Measurements from ENCODE around the gene ZNF570. TPM values are rescaled to one million over a fixed set of nuclear protein-coding genes. Genes with fewer than 3 reads are reported as not detected.

ZNF570 gene
- 2.7 and 3.8 TPM in 2 replicates for total RNA-seq

DNA sequence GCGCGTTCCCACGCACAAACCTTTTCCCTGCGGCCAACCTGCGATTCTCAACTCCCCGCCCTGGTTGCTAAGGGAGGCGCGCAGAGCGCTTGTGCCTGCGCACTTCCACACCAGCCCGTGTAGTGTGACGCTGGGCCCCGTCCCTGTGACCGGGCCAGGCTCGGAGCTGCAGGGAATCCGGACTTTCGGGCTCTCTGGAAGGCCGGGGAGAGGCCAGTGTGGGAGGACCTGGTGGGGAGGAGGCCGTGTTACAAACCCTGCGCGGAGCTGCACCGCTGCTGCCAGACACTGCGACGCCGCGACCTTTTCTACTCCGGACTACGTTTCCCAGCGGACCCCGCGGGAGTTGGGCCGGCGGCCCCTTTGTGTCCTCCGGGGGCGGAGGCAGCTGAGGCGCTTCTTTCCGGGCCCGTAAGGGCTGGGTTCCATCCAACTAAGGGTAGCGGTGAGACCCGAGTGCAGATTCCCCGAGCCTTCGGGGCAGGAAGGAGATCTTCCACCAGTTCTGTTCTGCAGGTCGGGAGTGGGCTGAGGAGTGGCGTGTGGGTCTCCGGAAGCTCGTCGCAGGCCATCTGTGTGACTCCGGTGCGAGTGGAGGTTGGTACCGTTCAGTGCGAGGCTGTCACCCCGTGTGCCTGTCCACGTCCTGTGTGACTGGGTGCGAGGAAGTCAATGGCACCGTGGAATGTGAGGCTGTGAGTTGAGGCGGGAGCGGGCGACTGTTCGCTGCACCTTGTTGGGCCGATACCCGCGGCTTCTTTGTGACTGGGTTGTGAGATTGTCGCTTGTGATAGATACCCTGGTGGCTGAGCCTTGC, at the start of gene ZNF570:
Gene ZNF570, plus strand, starts transcription at position 396 of the 817 bp plus-strand sequence. CDS start 999 bp downstream, outside the sequence.
- DNase-seq (ENCODE audit: low read depth) = peak; percentile 42
- TF ChIP-seq, protein P1, sequence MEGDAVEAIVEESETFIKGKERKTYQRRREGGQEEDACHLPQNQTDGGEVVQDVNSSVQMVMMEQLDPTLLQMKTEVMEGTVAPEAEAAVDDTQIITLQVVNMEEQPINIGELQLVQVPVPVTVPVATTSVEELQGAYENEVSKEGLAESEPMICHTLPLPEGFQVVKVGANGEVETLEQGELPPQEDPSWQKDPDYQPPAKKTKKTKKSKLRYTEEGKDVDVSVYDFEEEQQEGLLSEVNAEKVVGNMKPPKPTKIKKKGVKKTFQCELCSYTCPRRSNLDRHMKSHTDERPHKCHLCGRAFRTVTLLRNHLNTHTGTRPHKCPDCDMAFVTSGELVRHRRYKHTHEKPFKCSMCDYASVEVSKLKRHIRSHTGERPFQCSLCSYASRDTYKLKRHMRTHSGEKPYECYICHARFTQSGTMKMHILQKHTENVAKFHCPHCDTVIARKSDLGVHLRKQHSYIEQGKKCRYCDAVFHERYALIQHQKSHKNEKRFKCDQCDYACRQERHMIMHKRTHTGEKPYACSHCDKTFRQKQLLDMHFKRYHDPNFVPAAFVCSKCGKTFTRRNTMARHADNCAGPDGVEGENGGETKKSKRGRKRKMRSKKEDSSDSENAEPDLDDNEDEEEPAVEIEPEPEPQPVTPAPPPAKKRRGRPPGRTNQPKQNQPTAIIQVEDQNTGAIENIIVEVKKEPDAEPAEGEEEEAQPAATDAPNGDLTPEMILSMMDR (conservative IDR thresholded peaks at IDR 0.05; ENCODE audit: low read depth, low read length) = no peak

DNA sequence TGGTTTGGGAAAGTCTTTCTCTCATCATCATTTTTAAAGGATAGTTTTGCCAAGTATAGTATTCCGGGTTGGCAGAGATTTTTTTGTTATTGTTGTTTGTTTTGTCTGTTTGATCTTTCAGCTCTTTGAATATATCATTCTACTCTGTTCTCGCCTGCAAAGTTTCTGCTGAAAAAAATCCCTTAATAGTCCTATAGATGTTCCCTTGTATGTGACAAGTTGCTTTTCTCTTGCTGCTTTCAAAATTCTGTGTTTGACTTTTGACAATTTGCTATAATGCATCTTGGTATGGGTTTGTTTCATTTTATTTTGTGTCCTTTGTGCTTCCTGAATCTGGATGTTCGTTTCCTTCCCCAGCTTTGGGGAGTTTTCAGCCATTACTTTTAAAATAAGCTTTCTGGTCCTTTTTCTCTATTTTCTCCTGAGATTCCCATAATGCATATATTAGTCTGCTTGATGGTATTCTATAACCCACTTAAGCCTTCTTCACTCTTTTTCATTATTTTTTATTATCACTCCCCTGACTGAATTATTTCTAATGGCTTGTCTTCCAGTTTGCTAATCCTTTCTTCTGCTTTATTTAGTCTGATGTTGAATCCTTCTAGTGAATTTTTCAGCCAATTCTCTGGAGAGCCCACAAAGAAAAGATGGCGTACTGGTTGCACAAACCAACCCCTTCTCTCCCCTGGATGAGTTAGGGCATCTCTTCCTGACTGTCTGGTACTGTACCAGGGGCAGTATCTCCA, 16.5 kb upstream of the ZNF570 start:
- no peak for DNase-seq (ENCODE audit: low read depth)
- TF ChIP-seq, protein P1 (conservative IDR thresholded peaks at IDR 0.05; ENCODE audit: low read depth, low read length) = no peak
- no peak overlapping the region for H3K4me3 ChIP-seq (ENCODE audit: low read depth, low read length)

More for the DNA sequence above, at the start of gene ZNF570:
- H3K4me3 ChIP-seq (ENCODE audit: low read depth, low read length) = peak within 1 kb of the TSS; percentile 87

DNA sequence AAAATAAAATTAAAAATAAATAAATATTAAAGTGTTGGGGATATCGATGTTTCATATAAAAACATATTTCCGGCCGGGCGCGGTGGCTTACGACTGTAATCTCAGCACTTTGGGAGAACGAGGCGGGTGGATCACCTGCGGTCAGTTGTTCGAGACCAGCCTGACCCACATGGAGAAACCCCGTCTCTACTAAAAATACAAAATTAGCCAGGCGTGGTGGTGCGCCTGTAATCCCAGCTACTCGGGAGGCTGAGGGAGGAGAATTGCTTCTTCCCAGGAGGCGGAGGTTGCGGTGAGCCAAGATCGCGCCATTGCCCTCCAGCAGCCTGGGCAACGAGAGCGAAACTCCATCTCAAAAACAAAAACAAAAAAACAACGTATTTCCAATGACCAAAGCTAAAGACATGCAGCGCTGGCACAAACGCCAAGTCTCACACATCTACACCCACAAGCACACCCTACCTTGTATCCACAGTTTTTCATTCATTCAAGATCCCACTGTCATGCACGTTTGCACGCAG, 2.8 kb upstream of the ZNF570 start:
- no peak for DNase-seq (ENCODE audit: low read depth)
- TF ChIP-seq, protein P1 (conservative IDR thresholded peaks at IDR 0.05; ENCODE audit: low read depth, low read length) = no peak
- H3K4me3 ChIP-seq (ENCODE audit: low read depth, low read length) = peak overlapping the region; percentile 87

DNA sequence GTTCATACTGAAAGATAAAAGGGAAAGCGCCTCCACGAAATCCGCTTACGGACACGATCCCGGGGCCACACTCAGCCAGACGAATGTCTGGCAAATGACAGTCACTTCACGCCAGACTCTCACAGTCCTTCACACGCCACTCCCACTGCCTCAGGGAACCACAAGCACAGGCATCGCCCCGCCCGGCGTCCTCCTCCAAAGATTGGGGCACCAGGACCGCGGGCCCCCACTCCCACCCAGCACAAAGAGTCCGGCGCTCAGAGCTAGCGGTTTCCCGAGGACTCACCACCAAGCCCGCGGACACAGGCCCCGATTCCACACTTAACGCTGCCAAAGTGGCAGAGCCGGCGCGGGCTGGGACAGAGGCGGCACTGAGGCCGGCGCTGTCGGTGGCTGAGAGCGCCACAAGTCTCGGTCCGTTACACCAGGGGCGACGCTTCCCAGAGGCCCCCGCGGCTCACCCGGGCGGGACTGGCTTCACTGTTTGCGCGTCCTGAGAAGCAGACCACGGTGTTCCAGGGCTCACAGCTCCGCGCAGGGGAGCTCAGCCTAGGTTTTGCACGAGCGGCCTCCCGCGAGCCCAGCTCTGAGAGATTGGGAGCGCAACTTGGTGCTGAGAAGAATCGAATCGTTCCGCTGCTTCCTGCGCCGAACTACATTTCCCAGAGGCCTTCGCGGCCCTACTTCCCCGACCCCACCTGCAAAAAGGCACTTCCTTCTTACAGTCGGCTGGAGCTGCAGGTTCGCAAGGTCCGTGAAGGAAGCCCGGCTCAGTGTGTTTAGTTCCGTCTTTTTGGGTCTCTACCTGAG, 2.2 kb upstream of the ZNF570 start, which contains the start of gene ZNF569:
Gene ZNF569, minus strand, starts transcription at position 647 of the 810 bp plus-strand sequence. CDS start 22,523 bp downstream, outside the sequence.
- peak; percentile 80 for DNase-seq (ENCODE audit: low read depth)
- TF ChIP-seq, protein P1 (conservative IDR thresholded peaks at IDR 0.05; ENCODE audit: low read depth, low read length) = no peak

DNA sequence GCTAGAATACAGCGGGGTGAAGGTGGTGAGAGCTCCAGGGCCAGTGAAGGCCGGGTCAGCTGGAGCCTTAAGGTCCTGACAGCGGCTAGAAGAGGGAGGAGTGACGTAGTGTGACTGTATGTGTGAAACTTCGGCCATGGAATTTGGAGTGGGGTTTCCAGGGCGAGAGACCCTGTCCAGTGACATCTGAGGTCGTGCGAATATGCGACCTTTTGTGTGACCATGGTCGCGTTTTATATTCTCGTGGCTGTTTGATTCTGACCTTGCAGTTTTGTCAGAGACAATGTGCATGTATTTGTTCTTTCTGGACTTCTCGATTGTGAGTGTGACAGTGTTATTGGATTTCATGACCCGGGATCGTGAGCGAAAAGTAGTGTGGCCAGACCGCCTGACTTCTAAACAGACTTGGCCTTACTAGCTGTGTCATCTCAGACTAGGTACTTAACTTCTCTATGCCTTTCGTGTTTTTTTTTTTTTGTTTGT, 1.5 kb upstream of the ZNF570 start:
- peak overlapping the region; percentile 87 for H3K4me3 ChIP-seq (ENCODE audit: low read depth, low read length)
- TF ChIP-seq, protein P1 (conservative IDR thresholded peaks at IDR 0.05; ENCODE audit: low read depth, low read length) = no peak
- no peak for DNase-seq (ENCODE audit: low read depth)

More for the DNA sequence above, 2.2 kb upstream of the ZNF570 start, which contains the start of gene ZNF569:
- peak within 1 kb of the TSS; percentile 87 for H3K4me3 ChIP-seq (ENCODE audit: low read depth, low read length)

DNA sequence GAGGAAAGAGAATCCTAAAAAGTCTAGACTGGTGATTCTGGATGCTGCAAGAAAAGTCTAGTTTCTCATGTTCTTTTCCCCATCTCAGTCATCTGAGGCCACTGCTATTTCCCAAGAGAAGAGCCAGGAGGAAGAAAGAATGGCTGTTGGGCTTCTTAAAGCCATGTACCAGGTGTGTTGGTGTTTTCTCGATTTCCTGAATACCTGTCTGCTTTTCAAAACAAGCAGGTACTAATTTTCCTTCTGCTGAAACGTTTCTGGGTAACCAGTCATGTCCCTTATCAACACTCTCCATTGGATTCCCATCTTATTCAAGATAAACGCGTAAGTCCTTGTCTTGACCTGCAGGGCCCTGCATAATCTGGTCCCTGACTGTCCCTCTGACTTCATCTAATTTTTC, 1.1 kb downstream of the ZNF570 start:
- peak overlapping the region; percentile 87 for H3K4me3 ChIP-seq (ENCODE audit: low read depth, low read length)
- TF ChIP-seq, protein P1 (conservative IDR thresholded peaks at IDR 0.05; ENCODE audit: low read depth, low read length) = no peak
- no peak for DNase-seq (ENCODE audit: low read depth)

Measured in epithelial cell of proximal tubule (primary cell).